OCI-LY3 (cell line): ENCODE results near the gene PCNX2.

Experiments
- EZH2phosphoT487 ChIP-seq: fragments of 200-600 bp; shearing (Covaris generic); IDR thresholded peaks from 2 replicates; pipeline ENCODE4 v1.6.1; 2018; ENCODE audit warnings: antibody characterized with exemption, mixed run types, low read depth
- TF ChIP-seq, protein P1 (sequence below): fragments of 200-600, 300-600 bp; sonication (generic); IDR thresholded peaks from 2 replicates; pipeline ENCODE4 v1.5.1; 2014; ENCODE audit warnings: antibody characterized with exemption, low read length, low read depth

GRCh38 chr1:232982238-232982944 lies 313.1 kb downstream of the PCNX2 start:
- TF ChIP-seq, protein P1, sequence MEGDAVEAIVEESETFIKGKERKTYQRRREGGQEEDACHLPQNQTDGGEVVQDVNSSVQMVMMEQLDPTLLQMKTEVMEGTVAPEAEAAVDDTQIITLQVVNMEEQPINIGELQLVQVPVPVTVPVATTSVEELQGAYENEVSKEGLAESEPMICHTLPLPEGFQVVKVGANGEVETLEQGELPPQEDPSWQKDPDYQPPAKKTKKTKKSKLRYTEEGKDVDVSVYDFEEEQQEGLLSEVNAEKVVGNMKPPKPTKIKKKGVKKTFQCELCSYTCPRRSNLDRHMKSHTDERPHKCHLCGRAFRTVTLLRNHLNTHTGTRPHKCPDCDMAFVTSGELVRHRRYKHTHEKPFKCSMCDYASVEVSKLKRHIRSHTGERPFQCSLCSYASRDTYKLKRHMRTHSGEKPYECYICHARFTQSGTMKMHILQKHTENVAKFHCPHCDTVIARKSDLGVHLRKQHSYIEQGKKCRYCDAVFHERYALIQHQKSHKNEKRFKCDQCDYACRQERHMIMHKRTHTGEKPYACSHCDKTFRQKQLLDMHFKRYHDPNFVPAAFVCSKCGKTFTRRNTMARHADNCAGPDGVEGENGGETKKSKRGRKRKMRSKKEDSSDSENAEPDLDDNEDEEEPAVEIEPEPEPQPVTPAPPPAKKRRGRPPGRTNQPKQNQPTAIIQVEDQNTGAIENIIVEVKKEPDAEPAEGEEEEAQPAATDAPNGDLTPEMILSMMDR, result no peak
- TF ChIP-seq EZH2phosphoT487, result no peak
